Measurements from ENCODE around the gene ATP5F1E.

- TF ChIP-seq EP300 (IDR thresholded peaks at IDR 0.05): no peak
- TF ChIP-seq POLR2A (IDR thresholded peaks at IDR 0.05): no peak
These were observed 28.2 kb downstream of the ATP5F1E start for GRCh38 chr20:59003836-59004492.
